ENCODE measurements around the gene MESP2. TPM values are rescaled to one million over a fixed set of nuclear protein-coding genes. Genes with fewer than 3 reads are reported as not detected.
A peak's percentile ranks its signal among the peaks of the same experiment; 100 is the strongest.

The MESP2 gene
- total and polyA plus RNA-seq, 2 of the 13 experiments (the other 11 are each of a cell fraction or from before 2014, with no cell fraction given), result not detected

DNA sequence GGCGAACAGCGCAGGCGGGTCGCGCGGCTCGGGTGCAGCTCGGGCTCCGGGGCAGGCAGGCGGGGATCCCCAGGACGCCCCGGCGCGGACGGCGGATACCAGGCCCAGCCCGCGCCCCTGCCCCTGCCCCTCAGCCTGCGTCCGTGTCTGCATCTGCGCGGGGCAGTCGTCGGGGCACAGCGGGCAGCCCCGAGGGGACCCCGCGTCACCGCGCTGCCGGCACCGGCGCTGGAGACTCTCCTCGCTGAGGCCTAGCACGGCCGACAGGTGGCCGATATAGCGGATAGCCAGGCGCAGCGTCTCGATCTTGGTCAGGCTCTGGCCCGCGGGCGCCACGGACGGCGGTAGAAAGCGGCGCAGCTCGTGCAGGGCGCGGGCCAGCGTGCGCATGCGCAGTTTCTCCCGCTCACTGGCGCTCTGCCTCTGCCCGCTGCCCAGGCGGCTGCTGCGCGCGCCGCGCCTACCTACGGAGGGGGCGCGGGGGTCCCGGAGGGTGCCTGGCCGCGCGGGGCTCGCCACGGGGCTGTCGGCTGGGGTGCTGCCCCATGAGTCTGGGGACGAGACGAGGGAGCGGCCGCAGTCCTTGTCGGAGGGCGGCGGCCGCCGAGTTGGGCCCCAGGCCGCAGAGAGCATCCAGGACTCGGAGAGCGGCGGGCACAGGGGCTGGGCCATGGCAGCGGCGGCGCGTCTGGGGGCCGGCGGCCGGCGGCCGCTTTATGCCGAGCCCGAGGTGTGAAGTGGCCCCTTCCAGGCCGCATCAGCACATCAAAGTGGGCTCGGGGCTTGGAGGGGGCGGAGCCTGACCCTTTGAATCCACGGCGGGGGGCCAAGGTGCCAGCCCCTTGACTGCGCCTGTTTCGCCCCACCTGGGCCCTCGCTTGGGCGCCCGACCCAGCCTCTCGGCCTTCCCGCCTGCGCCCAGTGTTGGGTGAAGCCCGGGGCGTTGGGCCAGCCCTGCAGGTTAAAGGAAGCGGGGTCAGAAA lies 25.3 kb upstream of the MESP2 start, which contains the start of gene MESP1 (continued):
- TF ChIP-seq, protein P1, sequence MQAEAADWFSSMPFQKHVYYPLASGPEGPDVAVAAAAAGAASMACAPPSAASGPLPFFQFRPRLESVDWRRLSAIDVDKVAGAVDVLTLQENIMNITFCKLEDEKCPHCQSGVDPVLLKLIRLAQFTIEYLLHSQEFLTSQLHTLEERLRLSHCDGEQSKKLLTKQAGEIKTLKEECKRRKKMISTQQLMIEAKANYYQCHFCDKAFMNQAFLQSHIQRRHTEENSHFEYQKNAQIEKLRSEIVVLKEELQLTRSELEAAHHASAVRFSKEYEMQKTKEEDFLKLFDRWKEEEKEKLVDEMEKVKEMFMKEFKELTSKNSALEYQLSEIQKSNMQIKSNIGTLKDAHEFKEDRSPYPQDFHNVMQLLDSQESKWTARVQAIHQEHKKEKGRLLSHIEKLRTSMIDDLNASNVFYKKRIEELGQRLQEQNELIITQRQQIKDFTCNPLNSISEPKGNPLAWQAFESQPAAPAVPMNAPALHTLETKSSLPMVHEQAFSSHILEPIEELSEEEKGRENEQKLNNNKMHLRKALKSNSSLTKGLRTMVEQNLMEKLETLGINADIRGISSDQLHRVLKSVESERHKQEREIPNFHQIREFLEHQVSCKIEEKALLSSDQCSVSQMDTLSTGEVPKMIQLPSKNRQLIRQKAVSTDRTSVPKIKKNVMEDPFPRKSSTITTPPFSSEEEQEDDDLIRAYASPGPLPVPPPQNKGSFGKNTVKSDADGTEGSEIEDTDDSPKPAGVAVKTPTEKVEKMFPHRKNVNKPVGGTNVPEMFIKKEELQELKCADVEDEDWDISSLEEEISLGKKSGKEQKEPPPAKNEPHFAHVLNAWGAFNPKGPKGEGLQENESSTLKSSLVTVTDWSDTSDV (CRISPR knock-in tag; IDR thresholded peaks at IDR 0.05), result no peak
- TF ChIP-seq, protein P2, sequence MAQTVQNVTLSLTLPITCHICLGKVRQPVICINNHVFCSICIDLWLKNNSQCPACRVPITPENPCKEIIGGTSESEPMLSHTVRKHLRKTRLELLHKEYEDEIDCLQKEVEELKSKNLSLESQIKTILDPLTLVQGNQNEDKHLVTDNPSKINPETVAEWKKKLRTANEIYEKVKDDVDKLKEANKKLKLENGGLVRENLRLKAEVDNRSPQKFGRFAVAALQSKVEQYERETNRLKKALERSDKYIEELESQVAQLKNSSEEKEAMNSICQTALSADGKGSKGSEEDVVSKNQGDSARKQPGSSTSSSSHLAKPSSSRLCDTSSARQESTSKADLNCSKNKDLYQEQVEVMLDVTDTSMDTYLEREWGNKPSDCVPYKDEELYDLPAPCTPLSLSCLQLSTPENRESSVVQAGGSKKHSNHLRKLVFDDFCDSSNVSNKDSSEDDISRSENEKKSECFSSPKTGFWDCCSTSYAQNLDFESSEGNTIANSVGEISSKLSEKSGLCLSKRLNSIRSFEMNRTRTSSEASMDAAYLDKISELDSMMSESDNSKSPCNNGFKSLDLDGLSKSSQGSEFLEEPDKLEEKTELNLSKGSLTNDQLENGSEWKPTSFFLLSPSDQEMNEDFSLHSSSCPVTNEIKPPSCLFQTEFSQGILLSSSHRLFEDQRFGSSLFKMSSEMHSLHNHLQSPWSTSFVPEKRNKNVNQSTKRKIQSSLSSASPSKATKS (CRISPR knock-in tag; IDR thresholded peaks at IDR 0.05), result no peak
- no peak for TF ChIP-seq JUN (CRISPR knock-in tag; IDR thresholded peaks at IDR 0.05)
- TF ChIP-seq, protein P3, sequence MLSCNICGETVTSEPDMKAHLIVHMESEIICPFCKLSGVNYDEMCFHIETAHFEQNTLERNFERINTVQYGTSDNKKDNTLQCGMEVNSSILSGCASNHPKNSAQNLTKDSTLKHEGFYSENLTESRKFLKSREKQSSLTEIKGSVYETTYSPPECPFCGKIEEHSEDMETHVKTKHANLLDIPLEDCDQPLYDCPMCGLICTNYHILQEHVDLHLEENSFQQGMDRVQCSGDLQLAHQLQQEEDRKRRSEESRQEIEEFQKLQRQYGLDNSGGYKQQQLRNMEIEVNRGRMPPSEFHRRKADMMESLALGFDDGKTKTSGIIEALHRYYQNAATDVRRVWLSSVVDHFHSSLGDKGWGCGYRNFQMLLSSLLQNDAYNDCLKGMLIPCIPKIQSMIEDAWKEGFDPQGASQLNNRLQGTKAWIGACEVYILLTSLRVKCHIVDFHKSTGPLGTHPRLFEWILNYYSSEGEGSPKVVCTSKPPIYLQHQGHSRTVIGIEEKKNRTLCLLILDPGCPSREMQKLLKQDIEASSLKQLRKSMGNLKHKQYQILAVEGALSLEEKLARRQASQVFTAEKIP (CRISPR knock-in tag; IDR thresholded peaks at IDR 0.05; ENCODE audit: borderline replicate concordance), result no peak
- TF ChIP-seq, protein P4, sequence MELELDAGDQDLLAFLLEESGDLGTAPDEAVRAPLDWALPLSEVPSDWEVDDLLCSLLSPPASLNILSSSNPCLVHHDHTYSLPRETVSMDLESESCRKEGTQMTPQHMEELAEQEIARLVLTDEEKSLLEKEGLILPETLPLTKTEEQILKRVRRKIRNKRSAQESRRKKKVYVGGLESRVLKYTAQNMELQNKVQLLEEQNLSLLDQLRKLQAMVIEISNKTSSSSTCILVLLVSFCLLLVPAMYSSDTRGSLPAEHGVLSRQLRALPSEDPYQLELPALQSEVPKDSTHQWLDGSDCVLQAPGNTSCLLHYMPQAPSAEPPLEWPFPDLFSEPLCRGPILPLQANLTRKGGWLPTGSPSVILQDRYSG (CRISPR knock-in tag; IDR thresholded peaks at IDR 0.05), result peak; percentile 86; the same call in 1 of the 2 replicates
- no peak for TF ChIP-seq SRSF1 (optimal IDR thresholded peaks at IDR 0.05; ENCODE audit: low read depth, low read length)
- TF ChIP-seq FOXM1 (CRISPR knock-in tag; IDR thresholded peaks at IDR 0.05), result no peak
- TF ChIP-seq DR1 (CRISPR knock-in tag; IDR thresholded peaks at IDR 0.05), result no peak; the same call in 1 of the 2 replicates
- TF ChIP-seq NFYC (CRISPR knock-in tag; IDR thresholded peaks at IDR 0.05), result no peak
- no peak for TF ChIP-seq ZBTB8A (CRISPR knock-in tag; IDR thresholded peaks at IDR 0.05; ENCODE audit: borderline replicate concordance, low read depth)
- no peak for TF ChIP-seq JUND (CRISPR knock-in tag; IDR thresholded peaks at IDR 0.05)
- no peak for TF ChIP-seq CHD4 (IDR thresholded peaks at IDR 0.05; ENCODE audit: borderline replicate concordance, low read length)
- no peak for TF ChIP-seq CENPX (CRISPR knock-in tag; IDR thresholded peaks at IDR 0.05)
- TF ChIP-seq, protein P5, sequence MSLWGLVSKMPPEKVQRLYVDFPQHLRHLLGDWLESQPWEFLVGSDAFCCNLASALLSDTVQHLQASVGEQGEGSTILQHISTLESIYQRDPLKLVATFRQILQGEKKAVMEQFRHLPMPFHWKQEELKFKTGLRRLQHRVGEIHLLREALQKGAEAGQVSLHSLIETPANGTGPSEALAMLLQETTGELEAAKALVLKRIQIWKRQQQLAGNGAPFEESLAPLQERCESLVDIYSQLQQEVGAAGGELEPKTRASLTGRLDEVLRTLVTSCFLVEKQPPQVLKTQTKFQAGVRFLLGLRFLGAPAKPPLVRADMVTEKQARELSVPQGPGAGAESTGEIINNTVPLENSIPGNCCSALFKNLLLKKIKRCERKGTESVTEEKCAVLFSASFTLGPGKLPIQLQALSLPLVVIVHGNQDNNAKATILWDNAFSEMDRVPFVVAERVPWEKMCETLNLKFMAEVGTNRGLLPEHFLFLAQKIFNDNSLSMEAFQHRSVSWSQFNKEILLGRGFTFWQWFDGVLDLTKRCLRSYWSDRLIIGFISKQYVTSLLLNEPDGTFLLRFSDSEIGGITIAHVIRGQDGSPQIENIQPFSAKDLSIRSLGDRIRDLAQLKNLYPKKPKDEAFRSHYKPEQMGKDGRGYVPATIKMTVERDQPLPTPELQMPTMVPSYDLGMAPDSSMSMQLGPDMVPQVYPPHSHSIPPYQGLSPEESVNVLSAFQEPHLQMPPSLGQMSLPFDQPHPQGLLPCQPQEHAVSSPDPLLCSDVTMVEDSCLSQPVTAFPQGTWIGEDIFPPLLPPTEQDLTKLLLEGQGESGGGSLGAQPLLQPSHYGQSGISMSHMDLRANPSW (CRISPR knock-in tag; IDR thresholded peaks at IDR 0.05; ENCODE audit: borderline replicate concordance), result no peak
